Measurements from ENCODE around the gene CNTN1.

DNA sequence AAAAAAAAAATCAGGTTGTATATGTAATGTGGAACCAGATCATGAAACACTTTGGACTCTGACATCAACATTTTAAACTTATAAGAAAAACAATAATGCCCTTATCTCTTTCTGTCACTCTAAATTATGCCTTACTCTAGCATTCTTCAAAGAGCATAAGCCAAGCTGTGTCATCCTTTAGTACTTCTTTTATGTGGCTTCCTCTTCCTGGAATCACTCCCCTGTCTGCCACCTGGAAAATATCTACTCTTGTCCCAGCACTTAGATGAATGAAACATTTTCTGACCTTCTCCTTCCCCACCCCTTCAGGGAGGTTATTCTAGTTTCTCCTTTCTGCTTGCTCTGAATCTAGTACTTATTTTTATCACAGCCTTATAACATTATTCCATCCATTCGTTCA is 101.2 kb downstream of the CNTN1 start:
- TF ChIP-seq, protein P1, sequence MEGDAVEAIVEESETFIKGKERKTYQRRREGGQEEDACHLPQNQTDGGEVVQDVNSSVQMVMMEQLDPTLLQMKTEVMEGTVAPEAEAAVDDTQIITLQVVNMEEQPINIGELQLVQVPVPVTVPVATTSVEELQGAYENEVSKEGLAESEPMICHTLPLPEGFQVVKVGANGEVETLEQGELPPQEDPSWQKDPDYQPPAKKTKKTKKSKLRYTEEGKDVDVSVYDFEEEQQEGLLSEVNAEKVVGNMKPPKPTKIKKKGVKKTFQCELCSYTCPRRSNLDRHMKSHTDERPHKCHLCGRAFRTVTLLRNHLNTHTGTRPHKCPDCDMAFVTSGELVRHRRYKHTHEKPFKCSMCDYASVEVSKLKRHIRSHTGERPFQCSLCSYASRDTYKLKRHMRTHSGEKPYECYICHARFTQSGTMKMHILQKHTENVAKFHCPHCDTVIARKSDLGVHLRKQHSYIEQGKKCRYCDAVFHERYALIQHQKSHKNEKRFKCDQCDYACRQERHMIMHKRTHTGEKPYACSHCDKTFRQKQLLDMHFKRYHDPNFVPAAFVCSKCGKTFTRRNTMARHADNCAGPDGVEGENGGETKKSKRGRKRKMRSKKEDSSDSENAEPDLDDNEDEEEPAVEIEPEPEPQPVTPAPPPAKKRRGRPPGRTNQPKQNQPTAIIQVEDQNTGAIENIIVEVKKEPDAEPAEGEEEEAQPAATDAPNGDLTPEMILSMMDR (IDR thresholded peaks at IDR 0.05) = no peak
- no peak for TF ChIP-seq POLR2A (IDR thresholded peaks at IDR 0.05)
